ENCODE measurements around the gene MBD5.
"Not testable (repeated sequence)": the region's sequence is repeated elsewhere in the genome, so short reads cannot be mapped to it uniquely, and the experiment has no call there.

MBD5 gene

GRCh38 chr2:147996828-147997227, 24.1 kb upstream of the MBD5 start:
- no peak overlapping the region for H3K4me3 ChIP-seq (ENCODE audit: low read depth, low read length)

DNA sequence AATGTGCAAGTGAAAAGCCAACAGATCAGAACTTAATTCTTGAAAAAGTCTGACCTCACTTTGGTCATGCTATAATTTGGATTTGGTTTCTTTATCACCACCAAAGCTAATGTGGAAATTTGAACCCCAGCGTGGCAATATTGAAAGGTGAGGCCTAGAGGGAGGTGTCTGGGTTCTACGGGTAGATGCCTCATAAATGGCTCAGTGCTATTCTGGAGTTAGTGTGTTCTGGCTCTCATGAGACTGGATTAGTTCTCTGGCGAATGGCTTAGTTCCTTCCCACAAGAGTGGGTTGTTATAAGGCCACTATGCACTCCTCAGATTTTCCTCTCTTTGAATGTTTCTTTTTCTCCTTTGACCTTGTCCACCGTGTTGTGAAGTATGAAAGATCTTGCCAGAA, 22.7 kb upstream of the MBD5 start:
- DNase-seq (ENCODE audit: low read depth) = no peak
- H3K4me3 ChIP-seq (ENCODE audit: low read depth, low read length) = no peak overlapping the region
- TF ChIP-seq CTCF (IDR thresholded peaks at IDR 0.05; ENCODE audit: control insufficient read depth, extremely low read depth, insufficient read depth) = no peak

More at GRCh38 chr2:147996828-147997227, 24.1 kb upstream of the MBD5 start:
- no peak for DNase-seq (ENCODE audit: low read depth)
- no peak for TF ChIP-seq CTCF (IDR thresholded peaks at IDR 0.05; ENCODE audit: control insufficient read depth, extremely low read depth, insufficient read depth)

- H3K4me3 ChIP-seq (ENCODE audit: low read depth, low read length) = no peak overlapping the region
- no peak for TF ChIP-seq CTCF (IDR thresholded peaks at IDR 0.05; ENCODE audit: control insufficient read depth, extremely low read depth, insufficient read depth)
- no peak for DNase-seq (ENCODE audit: low read depth)
Observed at GRCh38 chr2:147999126-147999525, 21.8 kb upstream of the MBD5 start.

- no peak for DNase-seq (ENCODE audit: low read depth)
- H3K4me3 ChIP-seq (ENCODE audit: low read depth, low read length) = no peak overlapping the region
- TF ChIP-seq CTCF (IDR thresholded peaks at IDR 0.05; ENCODE audit: control insufficient read depth, extremely low read depth, insufficient read depth) = no peak
Observed at GRCh38 chr2:148000095-148000494, 20.8 kb upstream of the MBD5 start.

- not testable (repeated sequence) for DNase-seq (ENCODE audit: low read depth); H3K4me3 ChIP-seq (ENCODE audit: low read depth, low read length)
Observed at GRCh38 chr2:148002420-148002819, 18.5 kb upstream of the MBD5 start.

- TF ChIP-seq CTCF (IDR thresholded peaks at IDR 0.05; ENCODE audit: control insufficient read depth, extremely low read depth, insufficient read depth) = no peak
- DNase-seq (ENCODE audit: low read depth) = no peak
- H3K4me3 ChIP-seq (ENCODE audit: low read depth, low read length) = no peak overlapping the region
Observed at GRCh38 chr2:148006249-148007007, 14.5 kb upstream of the MBD5 start.

- DNase-seq (ENCODE audit: low read depth) = no peak
- no peak overlapping the region for H3K4me3 ChIP-seq (ENCODE audit: low read depth, low read length)
- no peak for TF ChIP-seq CTCF (IDR thresholded peaks at IDR 0.05; ENCODE audit: control insufficient read depth, extremely low read depth, insufficient read depth)
Observed at GRCh38 chr2:148007219-148007900, 13.5 kb upstream of the MBD5 start.

DNA sequence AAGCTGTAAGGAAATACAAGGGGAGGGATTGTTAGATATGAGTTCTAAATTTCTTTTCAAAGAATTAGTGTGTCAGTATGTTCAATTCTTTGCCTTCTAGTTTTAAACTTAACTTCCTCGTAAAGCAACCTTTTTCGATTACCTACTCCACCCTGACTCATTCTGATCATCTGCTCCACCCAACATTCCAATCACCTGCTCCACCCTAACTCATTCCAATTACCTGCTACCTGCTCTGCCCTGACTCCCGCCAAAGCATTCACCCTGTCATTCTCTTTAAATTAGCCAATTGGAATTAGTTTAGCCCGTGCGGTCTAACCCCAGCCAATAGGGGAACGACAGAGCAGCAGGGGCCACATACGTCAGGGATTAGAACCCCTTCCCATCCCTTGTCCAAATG, 12.5 kb upstream of the MBD5 start:
- DNase-seq (ENCODE audit: low read depth) = not testable (repeated sequence)

More for the DNA sequence above, 12.5 kb upstream of the MBD5 start:
- not testable (repeated sequence) for H3K4me3 ChIP-seq (ENCODE audit: low read depth, low read length)

All from LNCaP clone FGC (cell line).